GM23338 (cell line): Measurements from ENCODE around the gene EXOC6.
A peak's percentile ranks its signal among the peaks of the same experiment; 100 is the strongest.

Source experiments
- CREB1 ChIP-seq: fragments of 250-450 bp; sonication (Bioruptor Pico); IDR thresholded peaks from 2 replicates; pipeline ENCODE4 v1.5.0; 2020; ENCODE audit warnings: low read depth, mild to moderate bottlenecking, moderate library complexity
- CTCF ChIP-seq, 2 experiments: fragments of 200-600 bp in 1 of 2; sonication (generic) in 1 of 2; conservative IDR thresholded peaks; 2 replicates each; pipeline versions ENCODE4 v1.5.1 to v1.6.1; 2016 to 2017; ENCODE audit warnings: antibody characterized with exemption in 2 of 2, low read depth in 2 of 2, mild to moderate bottlenecking in 2 of 2, moderate library complexity in 1 of 2
- EZH2 ChIP-seq: fragments of 200-600 bp; sonication (generic); IDR thresholded peaks from one replicate; pipeline ENCODE4 v1.8.0; 2017; ENCODE audit warnings: antibody characterized with exemption, mild to moderate bottlenecking, low read depth; ENCODE audit not compliant: unreplicated experiment
- POLR2AphosphoS5 ChIP-seq: IDR thresholded peaks from 2 replicates; pipeline ENCODE4 v1.6.1; 2016; ENCODE audit warnings: antibody characterized with exemption, low read depth
- REST ChIP-seq: IDR thresholded peaks from one replicate; pipeline ENCODE4 v1.6.1; 2018; ENCODE audit warnings: antibody characterized with exemption; ENCODE audit not compliant: unreplicated experiment
- STAT1 ChIP-seq: IDR thresholded peaks from one replicate; pipeline ENCODE4 v1.6.1; 2016; ENCODE audit warnings: antibody characterized with exemption; ENCODE audit not compliant: unreplicated experiment
- ZNF331 ChIP-seq: fragments of 250-450 bp; sonication (Bioruptor Pico); IDR thresholded peaks from 2 replicates; pipeline ENCODE4 v1.5.0; 2020; ENCODE audit warnings: low read depth, mild to moderate bottlenecking, moderate library complexity

DNA sequence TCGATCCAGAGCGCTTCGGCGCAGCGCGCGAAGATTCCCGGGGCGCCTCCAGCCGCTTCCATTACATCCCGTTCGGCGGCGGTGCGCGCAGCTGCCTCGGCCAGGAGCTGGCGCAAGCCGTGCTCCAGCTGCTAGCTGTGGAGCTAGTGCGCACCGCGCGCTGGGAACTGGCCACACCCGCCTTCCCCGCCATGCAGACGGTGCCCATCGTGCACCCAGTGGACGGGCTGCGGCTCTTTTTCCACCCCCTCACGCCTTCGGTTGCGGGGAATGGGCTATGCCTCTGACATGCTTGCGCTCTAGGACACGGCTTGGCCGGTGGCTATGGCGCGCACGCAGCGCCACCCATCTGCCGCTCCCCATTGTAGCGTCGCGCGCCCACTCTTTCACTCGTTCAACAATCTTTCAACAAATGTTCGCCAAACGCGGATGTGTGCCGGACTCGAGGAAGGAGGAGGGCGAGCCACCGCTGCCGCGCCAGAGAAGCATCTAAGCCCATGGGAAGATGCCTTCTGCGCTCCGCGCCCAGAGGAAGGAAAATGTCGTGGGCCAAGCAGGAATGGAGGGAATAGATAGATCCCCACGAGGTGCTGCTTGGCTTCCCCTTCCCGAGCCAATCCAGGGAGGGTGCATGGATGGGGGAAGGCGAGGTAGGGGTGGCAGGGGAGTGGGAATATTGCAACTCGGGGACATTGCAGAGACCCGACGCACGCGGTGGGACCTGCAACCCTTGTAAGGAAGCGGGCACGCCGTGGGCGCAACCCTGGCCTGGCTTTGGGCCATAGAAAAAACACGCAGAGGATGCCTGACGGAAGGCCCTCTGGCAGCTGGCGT is 220.3 kb downstream of the EXOC6 start:
- TF ChIP-seq CTCF (conservative IDR thresholded peaks at IDR 0.05; ENCODE audit: low read depth in 2 of 2), result peak; percentile 14 to 57; a peak in 2 of 4 replicates
- no peak for TF ChIP-seq ZNF331 (CRISPR knock-in tag)
- TF ChIP-seq EZH2, result peak; percentile 73
- no peak for TF ChIP-seq CREB1
- no peak for TF ChIP-seq REST
- no peak for TF ChIP-seq STAT1
- no peak for TF ChIP-seq POLR2AphosphoS5
